HepG2 (cell line): ENCODE data around the gene KIF1B. TPM values are rescaled to one million over a fixed set of nuclear protein-coding genes. Genes with fewer than 3 reads are reported as not detected.

ENCODE experiments used
- ATAC-seq: fragments of 200-7000 bp; cut with Tn5 transposase; 3 replicates; pipeline ENCODE4 v1.9.1; 2020; ENCODE audit warnings: mild to moderate bottlenecking, moderate library complexity
- BruUV-seq: library from RNA; stranded (reverse); fragments of 400-500 nt; replicated peaks from 2 replicates; lab custom pipeline; 2021; lab: Mats Ljungman, UMichigan
- CTCF ChIA-PET: fragments of 300-600 bp; formaldehyde crosslinking; extraction: SDS; loops from one replicate; lab custom pipeline; 2021; ENCODE audit warnings: low total read pairs, inconsistent platforms, low intra/inter-chr PET ratio; lab: Yijun Ruan, JAX
- POLR2A ChIA-PET: fragments of 350-600 bp; sonication (Branson Sonifier 250); formaldehyde crosslinking; loops from one replicate; lab custom pipeline; 2020; ENCODE audit warnings: antibody characterized with exemption, inconsistent platforms; lab: Yijun Ruan, JAX
- DNase-seq: peaks from one replicate; pipeline ENCODE4 v3.0.0-alpha.2; 2015; ENCODE audit warnings: low spot score
- FAIRE-seq: peaks from 3 replicates; lab custom pipeline; 2011; peaks lifted over from hg19 to GRCh38; lab: Jason Lieb, UNC
- H2AFZ ChIP-seq: one replicate; pipeline ENCODE4 v1.6.1; 2011; ENCODE audit warnings: low read length, inconsistent platforms
- H3K27ac ChIP-seq: fragments of 300-600 bp; 3 replicates; pipeline ENCODE4 v1.8.0; 2011; ENCODE audit warnings: mixed run types, mild to moderate bottlenecking, mixed read lengths, low read length, inconsistent platforms; ENCODE audit not compliant: insufficient read depth; ENCODE audit errors: extremely low read length
- H3K27me3 ChIP-seq, 2 experiments: fragments of 200-600 bp in 1 of 2; 2 replicates in 1 of 2; 3 replicates in 1 of 2; pipeline versions ENCODE4 v1.6.0 to v1.8.0; 2011; ENCODE audit warnings: low read length in 2 of 2, mild to moderate bottlenecking in 2 of 2, moderate library complexity in 2 of 2, inconsistent platforms in 1 of 2; ENCODE audit not compliant: insufficient read depth in 2 of 2, control insufficient read depth in 1 of 2
- H3K36me3 ChIP-seq, 2 experiments: fragments of 200-600 bp in 1 of 2; replicated peaks in 1 of 2; 2 replicates in 1 of 2; 3 replicates in 1 of 2; pipeline versions ENCODE4 v1.5.1 to v1.8.0; 2011; ENCODE audit warnings: low read length in 2 of 2, inconsistent platforms in 1 of 2; ENCODE audit not compliant: insufficient read depth in 2 of 2, control insufficient read depth in 1 of 2
- H3K4me1 ChIP-seq: 2 replicates; pipeline ENCODE4 v1.5.1; 2012; ENCODE audit warnings: low read length, inconsistent platforms; ENCODE audit not compliant: insufficient read depth
- H3K4me2 ChIP-seq: 2 replicates; pipeline ENCODE4 v1.6.0; 2011; ENCODE audit warnings: low read depth, low read length, inconsistent platforms
- H3K4me3 ChIP-seq, 3 experiments: fragments of 200-600 bp in 1 of 3; sonication (generic), shearing (Covaris generic) in 1 of 3; replicated peaks in 1 of 3; 2 replicates each; pipeline ENCODE4 v1.5.1; 2011 to 2016; ENCODE audit warnings: low read length in 3 of 3, inconsistent platforms in 2 of 3, low read depth in 2 of 3, mild to moderate bottlenecking in 2 of 3, control low read depth in 1 of 3, mixed read lengths in 1 of 3; ENCODE audit not compliant: insufficient read depth in 1 of 3
- H3K79me2 ChIP-seq: one replicate; pipeline ENCODE4 v1.6.1; 2011; ENCODE audit warnings: low read length, inconsistent platforms; ENCODE audit not compliant: insufficient read depth
- H3K9ac ChIP-seq: 2 replicates; pipeline ENCODE4 v1.6.0; 2011; ENCODE audit warnings: mild to moderate bottlenecking, low read depth, low read length, inconsistent platforms; ENCODE audit not compliant: insufficient read depth
- H3K9me3 ChIP-seq: 2 replicates; pipeline ENCODE4 v1.5.1; 2012; ENCODE audit warnings: mild to moderate bottlenecking, low read length
- H4K20me1 ChIP-seq: 2 replicates; pipeline ENCODE4 v1.6.0; 2011; ENCODE audit warnings: inconsistent platforms, mild to moderate bottlenecking, low read length, moderate library complexity; ENCODE audit not compliant: insufficient read depth
- CEBPB ChIP-seq: IDR thresholded peaks from 2 replicates; pipeline ENCODE4 v1.6.1; 2011; ENCODE audit warnings: low read depth, low read length, improper control_type of control experiment, borderline replicate concordance
- CREM ChIP-seq, 2 experiments: sonication (generic) in 1 of 2; formaldehyde crosslinking in 1 of 2; IDR thresholded peaks; 2 replicates each; pipeline versions ENCODE4 v1.4.0 to v1.6.1; 2016 to 2020; ENCODE audit warnings: antibody characterized with exemption in 1 of 2, mild to moderate bottlenecking in 1 of 2, missing genetic modification reagents in 1 of 2
- EP300 ChIP-seq, 3 experiments: sonication (generic) in 1 of 3; formaldehyde crosslinking in 1 of 3; IDR thresholded peaks; 2 replicates each; pipeline versions ENCODE4 v1.5.1 to v1.6.1; 2011 to 2020; ENCODE audit warnings: low read depth in 2 of 3, low read length in 2 of 3, borderline replicate concordance in 1 of 3, improper control_type of control experiment in 1 of 3, mild to moderate bottlenecking in 1 of 3, missing genetic modification reagents in 1 of 3, moderate library complexity in 1 of 3
- KLF16 ChIP-seq, 2 experiments: sonication (generic) in 1 of 2; formaldehyde crosslinking in 1 of 2; IDR thresholded peaks; 2 replicates each; pipeline versions ENCODE4 v1.6.1 to v1.8.0; 2016 to 2023; ENCODE audit warnings: missing genetic modification reagents in 2 of 2, missing compliant biosample characterization in 1 of 2
- KMT2B ChIP-seq: IDR thresholded peaks from 2 replicates; pipeline ENCODE4 v1.6.1; 2016; ENCODE audit warnings: missing genetic modification reagents, missing compliant biosample characterization
- POLR2AphosphoS2 ChIP-seq: IDR thresholded peaks from 2 replicates; pipeline ENCODE4 v1.6.1; 2011; ENCODE audit warnings: low read depth, low read length, improper control_type of control experiment
- SAP130 ChIP-seq: IDR thresholded peaks from 2 replicates; pipeline ENCODE4 v1.6.1; 2016; ENCODE audit warnings: low read depth
- SKIL ChIP-seq: sonication (generic); formaldehyde crosslinking; IDR thresholded peaks from 2 replicates; pipeline ENCODE4 v1.8.0; 2022; ENCODE audit warnings: missing genetic modification reagents, mild to moderate bottlenecking, moderate library complexity, borderline replicate concordance
- SMARCC2 ChIP-seq: fragments of 450-650 bp; IDR thresholded peaks from 2 replicates; pipeline ENCODE4 v1.6.1; 2017; ENCODE audit warnings: antibody characterized with exemption, mild to moderate bottlenecking
- SRY ChIP-seq: sonication (generic); formaldehyde crosslinking; IDR thresholded peaks from 2 replicates; pipeline ENCODE4 v1.8.0; 2022; ENCODE audit warnings: mild to moderate bottlenecking, missing genetic modification reagents
- ZBTB42 ChIP-seq: sonication (generic); formaldehyde crosslinking; IDR thresholded peaks from 2 replicates; pipeline ENCODE4 v1.5.0; 2020; ENCODE audit warnings: mild to moderate bottlenecking, missing genetic modification reagents
- ZMYM3 ChIP-seq: sonication (generic); formaldehyde crosslinking; IDR thresholded peaks from 2 replicates; pipeline ENCODE4 v1.5.1; 2020; ENCODE audit warnings: mild to moderate bottlenecking, missing genetic modification reagents
- ZNF230 ChIP-seq: sonication (generic); formaldehyde crosslinking; IDR thresholded peaks from 2 replicates; pipeline ENCODE4 v1.4.0; 2020; ENCODE audit warnings: mild to moderate bottlenecking, missing genetic modification reagents
- ZNF501 ChIP-seq: sonication (generic); formaldehyde crosslinking; IDR thresholded peaks from 2 replicates; pipeline ENCODE4 v1.5.1; 2020; ENCODE audit warnings: mild to moderate bottlenecking, moderate library complexity, missing genetic modification reagents
- ZNF605 ChIP-seq: sonication (generic); formaldehyde crosslinking; IDR thresholded peaks from 2 replicates; pipeline ENCODE4 v1.8.0; 2022; ENCODE audit warnings: mild to moderate bottlenecking, missing genetic modification reagents
- ZNF646 ChIP-seq: sonication (generic); formaldehyde crosslinking; IDR thresholded peaks from 2 replicates; pipeline ENCODE4 v1.9.0; 2021; ENCODE audit warnings: mild to moderate bottlenecking, missing genetic modification reagents
- ZNF713 ChIP-seq: sonication (generic); formaldehyde crosslinking; IDR thresholded peaks from 2 replicates; pipeline ENCODE4 v1.4.0; 2020; ENCODE audit warnings: mild to moderate bottlenecking, missing genetic modification reagents
- in situ Hi-C: cut with HindIII; loops from 2 replicates; pipeline ENCODE4 v1.10.0; 2017; ENCODE audit warnings: low pct_unique_long_range_greater_than_20kb; ENCODE audit not compliant: extremely low pct_ligation_motif_present
- intact Hi-C: fragments of 100-400 bp; cut with micrococcal nuclease; formaldehyde crosslinking; loops from one replicate; pipeline ENCODE4 v1.10.0; 2022; ENCODE audit not compliant: unreplicated experiment
- polyA plus RNA-seq, 8 experiments: library from polyadenylated mRNA; depleted of rRNA in 3 of 8; stranded (reverse) in 7 of 8; unstranded in 1 of 8; fragments of >200 nt; fragmentation: Illumina TruSeq in 4 of 8; extraction: Trizol in 4 of 8; gene quantifications; 2 replicates each; pipeline versions ENCODE4 v1.2.1 to v1.2.3, GENCODE V29; 2011 to 2016; ENCODE audit warnings: low read depth in 4 of 8, missing spikeins in 1 of 8, mixed read lengths in 1 of 8; ENCODE audit not compliant: insufficient read depth in 1 of 8
- total RNA-seq, 5 experiments: library from RNA; depleted of rRNA; stranded (reverse); fragments of >200 nt; fragmentation: Illumina TruSeq; extraction: Trizol; gene quantifications; 2 replicates each; pipeline ENCODE4 v1.2.3, GENCODE V29; 2016; ENCODE audit warnings: low read depth in 1 of 5

KIF1B gene
- total and polyA plus RNA-seq, 2 of the 13 experiments (the other 11 are each of a cell fraction or from before 2014, with no cell fraction given), result 26.7 to 32.5 TPM

DNA sequence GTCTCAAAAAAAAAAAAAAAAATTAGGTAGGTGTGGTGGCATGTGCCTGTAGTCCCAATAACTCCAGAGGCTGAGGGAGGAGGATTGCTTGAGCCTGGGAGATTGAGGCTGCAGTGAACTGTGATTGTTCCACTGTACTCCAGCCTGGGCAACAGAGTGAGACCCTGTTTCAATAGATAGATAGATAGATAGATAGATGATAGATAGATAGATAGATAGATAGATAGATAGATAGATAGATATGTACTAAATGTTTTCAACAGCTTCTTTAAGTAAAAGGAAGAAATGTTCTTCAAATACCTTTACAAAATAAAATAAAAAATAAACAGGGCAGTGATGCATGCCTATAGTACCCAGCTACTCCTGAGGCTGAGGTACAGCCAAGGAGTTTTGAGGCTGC lies 9.8 kb downstream of the KIF1B start:
- H3K9ac ChIP-seq, result no peak overlapping the region
- no peak overlapping the region for H3K27ac ChIP-seq
- CTCF ChIA-PET, result no interaction called here
- H2AFZ ChIP-seq, result no peak overlapping the region
- H3K27me3 ChIP-seq, result no peaks in the 10 kb centered on the region
- POLR2A ChIA-PET, result interaction anchor here (2.5 kb wide), 1 partner anchor 10 kb away, joined by 6 read pairs; the partner anchor contains the start of gene KIF1B
- DNase-seq, result no peak
- H3K4me3 ChIP-seq, result no peak overlapping the region
- H3K4me2 ChIP-seq, result no peak overlapping the region
- H3K79me2 ChIP-seq, result peaks cover 90% of the 10 kb centered on the region
- no peak for TF ChIP-seq CEBPB
- no peak for TF ChIP-seq ZNF501 (CRISPR knock-in tag)
- TF ChIP-seq SKIL (CRISPR knock-in tag), result no peak
- TF ChIP-seq POLR2AphosphoS2, result no peak
- no peak for TF ChIP-seq CREM (IDR thresholded peaks at IDR 0.05)
- no peak for TF ChIP-seq CREM (CRISPR knock-in tag; IDR thresholded peaks at IDR 0.05)
- TF ChIP-seq EP300 (IDR thresholded peaks at IDR 0.05; ENCODE audit: low read depth in 2 of 2, low read length in 2 of 2), result no peak
- TF ChIP-seq EP300 (CRISPR knock-in tag; IDR thresholded peaks at IDR 0.05; ENCODE audit: borderline replicate concordance), result no peak
- no peak for TF ChIP-seq KMT2B (CRISPR knock-in tag)
- TF ChIP-seq ZBTB42, result no peak
- TF ChIP-seq ZNF230, result no peak
- TF ChIP-seq ZNF713 (CRISPR knock-in tag), result no peak
- TF ChIP-seq ZNF646 (CRISPR knock-in tag), result no peak
- TF ChIP-seq SMARCC2, result no peak
- TF ChIP-seq SAP130 (CRISPR knock-in tag), result no peak
- no peak for TF ChIP-seq ZNF605 (CRISPR knock-in tag)
- no peak for TF ChIP-seq SRY (CRISPR knock-in tag)
- no peak for TF ChIP-seq ZMYM3 (CRISPR knock-in tag)
- TF ChIP-seq KLF16 (CRISPR knock-in tag; IDR thresholded peaks at IDR 0.05), result no peak
- no peaks in the 10 kb centered on the region; a peak in 1 of 5 replicates for H3K36me3 ChIP-seq
- no peak for ATAC-seq
- H3K4me1 ChIP-seq, result peaks cover 39% of the 10 kb centered on the region
- intact Hi-C loops, result no loop called here
- peaks cover 25% of the 10 kb centered on the region; the same call in 1 of the 2 replicates for H4K20me1 ChIP-seq
- in situ Hi-C loops, result no loop called here
- BruUV-seq, result no TSS peak
- H3K9me3 ChIP-seq, result no peaks in the 10 kb centered on the region
- FAIRE-seq, result no peak
